Epithelial cell of esophagus (primary cell): ENCODE measurements around the gene OPRL1.

Source experiments
- DNase-seq: peaks from one replicate; pipeline ENCODE4 v3.0.0; 2010; ENCODE audit warnings: low read depth
- H3K4me3 ChIP-seq: 2 replicates; pipeline ENCODE4 v1.5.1; 2011; ENCODE audit warnings: mild to moderate bottlenecking, low read length, control low read depth
- CTCF ChIP-seq: IDR thresholded peaks from 2 replicates; pipeline ENCODE4 v1.5.1; 2011; ENCODE audit warnings: low read depth, mild to moderate bottlenecking, low read length, control low read depth, inconsistent platforms; ENCODE audit not compliant: insufficient read depth; ENCODE audit errors: missing control alignments

Gene OPRL1

GRCh38 chr20:64106981-64107735 is 27.3 kb downstream of the OPRL1 start, which contains the start of gene NPBWR2:
Gene NPBWR2, minus strand, starts transcription at chr20:64107565. Its CDS starts 734 bp downstream, at chr20:64106831.
- H3K4me3 ChIP-seq = no peak within 1 kb of the TSS
- DNase-seq = no peak
- TF ChIP-seq CTCF = no peak

GRCh38 chr20:64107736-64108457 is 28.0 kb downstream of the OPRL1 start:
- no peak overlapping the region for H3K4me3 ChIP-seq
- TF ChIP-seq CTCF = no peak
- no peak for DNase-seq

GRCh38 chr20:64108731-64109681 is 29.1 kb downstream of the OPRL1 start:
- no peak for DNase-seq
- no peak overlapping the region for H3K4me3 ChIP-seq
- TF ChIP-seq CTCF = no peak

- DNase-seq = no peak
- TF ChIP-seq CTCF = no peak
- no peak overlapping the region for H3K4me3 ChIP-seq
Observed at GRCh38 chr20:64109831-64110391, 30.0 kb downstream of the OPRL1 start.

- no peak for TF ChIP-seq CTCF
- no peak for DNase-seq
- H3K4me3 ChIP-seq = no peak overlapping the region
Observed at GRCh38 chr20:64110411-64111068, 30.7 kb downstream of the OPRL1 start.

GRCh38 chr20:64111841-64112641 is 32.2 kb downstream of the OPRL1 start:
- DNase-seq = no peak
- H3K4me3 ChIP-seq = no peak overlapping the region
- no peak for TF ChIP-seq CTCF
